NCI-H774 (cell line): ENCODE results near the gene ILF3.

ENCODE experiments used
- DNase-seq: peaks from one replicate; lab custom pipeline; 2025; lab: John Stamatoyannopoulos, UW

ILF3 gene

DNA sequence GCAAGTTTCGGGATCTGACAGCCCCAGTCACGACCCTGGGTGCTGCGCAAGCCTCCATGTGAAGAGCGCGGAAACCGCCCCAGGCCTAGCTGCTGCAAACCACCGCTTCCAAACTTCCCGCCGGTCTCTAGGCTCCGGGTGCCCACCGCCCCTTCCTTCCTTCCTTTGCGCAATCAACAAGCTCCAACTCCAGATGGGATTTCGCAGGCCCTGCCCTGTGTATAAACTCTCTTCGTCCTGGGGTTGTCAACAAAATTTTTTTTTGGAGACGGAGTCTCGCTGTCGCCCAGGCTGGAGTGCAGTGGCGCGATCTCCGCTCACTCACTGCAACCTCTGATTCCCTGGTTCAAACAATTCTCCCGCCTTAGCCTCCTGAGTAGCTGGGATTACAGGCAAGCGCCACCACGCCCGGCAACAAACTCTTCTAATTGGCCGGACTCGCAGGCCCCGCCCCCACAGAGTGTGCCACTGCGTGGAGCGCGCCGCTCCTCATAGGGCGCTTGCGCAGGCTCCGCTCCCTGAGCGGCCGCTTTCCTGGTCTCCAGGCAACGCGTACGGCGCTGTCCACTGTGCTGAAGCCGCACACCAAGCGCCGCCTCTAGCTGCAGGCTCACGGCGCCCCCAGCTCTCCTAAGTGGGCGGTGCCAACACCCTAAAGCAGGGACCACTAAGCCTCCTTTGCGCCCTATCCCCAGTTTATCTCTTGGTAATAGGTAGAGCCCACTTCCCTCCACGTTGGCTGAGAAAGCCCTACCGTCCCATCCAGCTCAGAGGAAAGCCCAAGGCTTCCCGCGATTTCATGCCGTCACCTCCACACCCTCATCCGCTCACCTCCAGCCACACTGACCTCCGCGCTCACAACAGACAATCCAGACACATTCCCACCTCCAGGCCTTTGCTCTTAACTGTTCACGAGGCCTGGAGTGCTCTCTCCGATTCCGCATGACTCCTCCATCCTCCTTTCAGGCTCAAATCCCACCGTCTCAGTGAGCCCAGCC, 41.6 kb downstream of the ILF3 start:
- DNase-seq = peak; percentile 92

DNA sequence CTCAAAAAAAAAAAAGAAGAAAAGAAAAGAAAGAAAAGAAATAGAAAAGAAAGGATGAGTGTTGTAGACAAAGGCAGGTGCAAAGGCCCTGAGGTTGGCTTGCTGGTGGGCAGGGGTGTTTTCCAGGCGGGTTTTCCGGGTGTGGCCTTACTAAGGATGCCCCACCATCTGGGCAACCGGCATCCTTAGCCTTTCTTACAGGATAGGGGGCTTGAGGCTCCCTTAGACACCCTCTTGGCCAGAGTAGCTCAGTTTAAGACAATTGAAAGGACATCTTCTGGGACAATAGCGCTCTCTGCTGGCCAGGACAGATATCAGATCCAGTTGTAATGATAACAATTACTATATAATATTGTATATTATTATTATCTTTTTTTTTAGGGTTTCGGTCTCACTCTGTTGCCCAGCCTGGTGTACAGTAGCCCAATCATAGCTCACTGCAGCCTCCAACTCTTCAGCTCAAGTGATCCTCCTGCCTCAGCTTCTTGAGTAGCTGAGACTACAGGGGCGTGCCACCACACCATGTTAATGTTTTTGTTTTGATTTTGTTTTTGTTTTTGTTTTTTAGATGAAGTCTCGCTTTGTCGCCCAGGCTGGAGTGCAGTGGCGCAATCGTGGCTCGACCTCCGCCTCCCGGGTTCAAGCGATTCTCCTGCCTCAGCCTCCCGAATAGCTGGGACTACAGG, 45.6 kb downstream of the ILF3 start:
- peak; percentile 45 for DNase-seq

DNA sequence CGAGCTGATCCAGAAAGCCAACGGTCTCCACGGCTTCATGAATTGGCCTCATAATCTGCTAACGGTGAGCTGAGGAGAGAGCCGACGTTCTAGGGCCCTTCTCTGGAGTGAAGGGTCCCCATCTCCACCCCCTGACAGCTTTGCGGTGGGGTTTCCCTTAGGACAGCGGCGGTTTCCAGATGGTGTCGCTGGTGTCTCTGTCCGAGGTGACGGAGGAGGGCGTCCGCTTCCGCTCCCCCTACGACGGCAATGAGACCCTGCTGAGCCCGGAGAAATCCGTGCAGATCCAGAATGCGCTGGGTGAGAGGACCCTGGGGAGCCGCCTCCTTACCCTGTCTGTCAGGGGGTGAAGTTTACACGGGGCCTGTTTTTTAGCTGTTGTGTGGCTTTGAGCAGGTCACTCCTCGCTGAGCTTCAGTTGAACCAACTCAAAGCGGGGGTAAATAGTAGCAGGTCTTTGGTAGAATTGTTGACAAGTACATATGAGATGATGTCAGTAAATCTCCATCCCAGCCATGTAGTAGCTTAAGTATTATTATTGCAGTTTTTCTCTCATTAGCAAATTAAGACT, 47.9 kb downstream of the ILF3 start:
- DNase-seq = no peak

DNA sequence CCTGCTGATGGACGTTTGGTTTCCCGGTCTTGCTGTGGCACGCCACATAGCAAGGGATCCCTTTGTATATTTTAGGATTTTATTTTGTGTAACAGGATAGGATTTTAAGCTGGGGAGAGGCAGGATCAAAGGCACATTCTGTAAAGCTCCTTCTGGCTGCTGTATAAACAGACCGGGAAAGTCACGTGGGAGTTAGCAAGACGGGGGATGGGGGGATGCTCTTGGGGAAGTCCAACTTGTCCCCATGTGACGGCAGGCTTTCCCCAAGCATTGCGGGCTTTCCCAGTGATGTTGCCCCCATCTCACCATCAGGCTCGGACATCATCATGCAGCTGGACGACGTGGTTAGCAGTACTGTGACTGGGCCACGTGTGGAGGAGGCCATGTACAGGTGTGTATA, 52.8 kb downstream of the ILF3 start:
- DNase-seq = no peak

DNA sequence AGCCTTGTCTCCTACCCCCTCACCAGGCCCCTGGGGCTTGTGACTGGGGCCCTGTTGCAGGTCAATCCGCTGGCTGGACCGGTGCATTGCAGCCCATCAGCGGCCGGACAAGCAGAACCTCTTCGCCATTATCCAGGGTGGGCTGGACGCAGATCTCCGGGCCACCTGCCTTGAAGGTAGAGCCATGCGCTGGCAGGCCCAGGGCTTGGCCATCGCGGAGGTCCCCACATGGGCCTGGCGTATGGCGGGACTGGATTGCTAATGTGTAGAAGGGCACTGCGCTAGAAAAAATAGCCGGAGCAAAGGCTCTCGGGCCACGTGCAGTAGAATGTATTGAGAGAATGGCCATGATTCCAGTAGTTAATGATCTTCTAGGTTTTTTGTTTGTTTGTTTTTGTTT, 53.3 kb downstream of the ILF3 start:
- DNase-seq = no peak

DNA sequence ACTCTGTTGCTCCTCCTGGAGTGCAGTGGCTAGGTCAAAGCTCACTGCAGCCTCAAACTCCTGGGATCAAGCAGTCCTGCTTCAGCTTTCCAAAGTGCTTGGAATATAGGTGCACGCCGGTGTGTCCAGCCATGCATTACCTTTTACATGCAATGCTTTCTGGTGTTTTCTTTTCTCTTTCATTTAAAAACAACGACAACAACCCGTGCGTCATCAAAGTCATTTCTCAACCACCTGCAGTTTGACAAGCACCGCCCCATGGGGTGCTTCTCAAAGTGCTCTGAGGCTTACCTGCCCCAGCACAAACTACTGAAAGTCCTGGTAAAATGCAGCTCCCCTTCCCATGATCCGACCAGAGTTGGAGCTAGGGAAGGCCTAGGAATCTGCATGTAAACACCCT, 54.1 kb downstream of the ILF3 start:
- no peak for DNase-seq

DNA sequence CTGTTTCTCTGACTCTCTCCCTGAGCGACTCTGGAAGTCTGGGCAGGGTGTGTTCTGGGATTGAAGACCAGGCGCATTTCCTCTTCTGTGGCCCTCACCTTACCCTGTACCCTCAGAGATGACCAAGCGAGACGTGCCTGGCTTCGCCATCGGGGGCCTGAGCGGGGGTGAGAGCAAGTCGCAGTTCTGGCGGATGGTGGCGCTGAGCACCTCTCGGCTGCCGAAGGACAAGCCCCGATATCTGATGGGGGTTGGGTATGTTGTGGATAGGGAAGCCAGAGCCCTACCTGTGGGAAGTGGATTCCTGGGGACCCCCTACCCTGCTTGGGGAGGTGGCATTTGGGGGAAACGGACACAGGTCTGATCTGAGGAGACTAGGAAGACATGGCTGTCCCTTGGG, 57.9 kb downstream of the ILF3 start:
- no peak for DNase-seq

DNA sequence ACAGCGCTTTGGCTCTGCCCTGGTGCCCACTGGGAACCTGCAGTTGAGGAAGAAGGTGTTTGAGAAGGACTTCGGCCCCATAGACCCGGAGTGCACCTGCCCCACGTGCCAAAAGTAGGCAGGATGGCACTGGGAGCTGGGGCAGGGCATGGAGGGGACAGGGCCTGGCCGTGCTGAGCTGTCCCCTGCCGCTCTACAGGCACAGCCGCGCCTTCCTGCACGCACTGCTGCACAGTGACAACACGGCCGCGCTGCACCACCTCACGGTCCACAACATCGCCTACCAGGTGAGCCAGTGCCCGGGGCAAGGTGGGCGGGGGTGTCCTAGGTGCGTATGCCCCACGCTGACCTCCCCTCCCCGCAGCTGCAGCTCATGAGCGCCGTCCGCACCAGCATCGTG, 58.6 kb downstream of the ILF3 start:
- no peak for DNase-seq

DNA sequence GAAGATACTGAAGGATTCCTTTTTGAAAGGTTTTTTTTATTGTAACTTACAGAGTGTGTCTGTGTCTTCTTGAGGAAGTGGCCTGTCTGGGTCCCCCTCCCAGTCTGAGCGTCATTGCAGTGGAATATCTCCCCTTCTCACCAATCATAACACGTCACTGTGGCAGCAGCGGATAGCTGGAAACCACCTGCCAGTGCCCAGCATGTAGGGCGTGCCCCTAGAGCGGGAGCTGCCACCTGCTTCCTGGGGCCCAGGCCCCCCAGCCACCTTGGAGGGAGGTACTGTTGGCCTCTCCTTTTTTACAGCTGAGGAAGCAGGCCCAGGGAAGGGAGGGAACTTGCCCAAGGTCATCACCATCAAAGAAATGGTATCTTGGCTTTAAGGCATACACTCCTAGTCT, 59.2 kb downstream of the ILF3 start:
- DNase-seq = no peak

DNA sequence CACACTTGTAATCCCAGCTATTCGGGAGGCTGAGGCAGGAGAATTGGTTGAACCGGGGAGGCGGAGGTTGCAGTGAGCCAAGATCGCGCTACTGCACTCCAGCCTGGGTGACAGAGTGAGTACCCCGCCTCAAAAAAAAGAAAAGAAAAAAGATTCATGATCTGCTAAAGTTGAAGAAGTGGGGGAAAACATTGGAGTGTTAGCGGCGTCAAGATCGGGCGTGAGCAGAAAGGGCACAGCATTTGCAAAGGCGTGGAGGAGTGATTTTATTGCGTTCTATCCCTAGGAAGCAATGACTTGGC, 62.9 kb downstream of the ILF3 start:
- DNase-seq = no peak

DNA sequence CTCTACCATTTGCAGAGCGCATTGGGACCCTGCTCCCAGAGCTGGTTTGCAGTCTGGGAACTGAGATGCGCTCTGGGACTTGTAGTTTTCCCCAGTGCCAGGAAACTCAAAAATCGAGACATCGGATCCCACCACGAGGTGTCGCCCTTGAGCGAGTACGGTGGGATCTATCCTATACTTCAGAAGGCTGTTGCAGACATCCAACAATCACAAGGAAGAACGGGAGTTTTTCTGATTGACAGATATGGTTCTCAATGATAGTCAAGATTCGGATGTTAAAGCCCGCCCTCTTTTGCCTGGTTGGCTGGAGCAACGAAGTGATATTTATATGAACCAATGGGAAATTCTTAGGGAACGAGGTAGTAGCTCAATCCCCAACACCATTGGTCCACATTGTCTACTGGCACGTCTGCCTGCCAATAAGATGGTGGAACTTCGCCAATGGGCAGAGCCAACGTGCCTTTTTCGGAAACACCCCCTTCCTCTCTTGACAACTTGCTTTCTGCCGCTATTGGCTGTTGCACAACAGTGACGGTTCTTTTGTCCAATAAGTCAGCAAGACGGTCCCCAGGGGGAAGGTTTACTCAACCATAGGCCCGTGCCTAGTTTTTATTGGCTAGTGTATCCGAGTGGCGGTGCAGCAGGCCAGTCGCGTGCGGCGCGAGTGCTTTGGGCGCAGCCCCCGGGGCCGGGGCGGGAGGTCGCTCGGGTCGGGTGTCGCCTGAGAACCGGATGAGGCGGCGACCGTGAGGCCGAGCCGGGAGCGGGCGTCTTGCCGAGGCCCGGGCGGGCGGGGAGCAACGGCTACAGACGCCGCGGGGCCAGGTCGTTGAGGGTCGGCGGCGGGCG, 63.4 kb downstream of the ILF3 start, which contains the start of gene DNM2:
DNM2 (plus strand) TSS at position 724 of the 849 bp plus-strand sequence. CDS start 164 bp downstream, outside the sequence.
- DNase-seq = peak; percentile 100

DNA sequence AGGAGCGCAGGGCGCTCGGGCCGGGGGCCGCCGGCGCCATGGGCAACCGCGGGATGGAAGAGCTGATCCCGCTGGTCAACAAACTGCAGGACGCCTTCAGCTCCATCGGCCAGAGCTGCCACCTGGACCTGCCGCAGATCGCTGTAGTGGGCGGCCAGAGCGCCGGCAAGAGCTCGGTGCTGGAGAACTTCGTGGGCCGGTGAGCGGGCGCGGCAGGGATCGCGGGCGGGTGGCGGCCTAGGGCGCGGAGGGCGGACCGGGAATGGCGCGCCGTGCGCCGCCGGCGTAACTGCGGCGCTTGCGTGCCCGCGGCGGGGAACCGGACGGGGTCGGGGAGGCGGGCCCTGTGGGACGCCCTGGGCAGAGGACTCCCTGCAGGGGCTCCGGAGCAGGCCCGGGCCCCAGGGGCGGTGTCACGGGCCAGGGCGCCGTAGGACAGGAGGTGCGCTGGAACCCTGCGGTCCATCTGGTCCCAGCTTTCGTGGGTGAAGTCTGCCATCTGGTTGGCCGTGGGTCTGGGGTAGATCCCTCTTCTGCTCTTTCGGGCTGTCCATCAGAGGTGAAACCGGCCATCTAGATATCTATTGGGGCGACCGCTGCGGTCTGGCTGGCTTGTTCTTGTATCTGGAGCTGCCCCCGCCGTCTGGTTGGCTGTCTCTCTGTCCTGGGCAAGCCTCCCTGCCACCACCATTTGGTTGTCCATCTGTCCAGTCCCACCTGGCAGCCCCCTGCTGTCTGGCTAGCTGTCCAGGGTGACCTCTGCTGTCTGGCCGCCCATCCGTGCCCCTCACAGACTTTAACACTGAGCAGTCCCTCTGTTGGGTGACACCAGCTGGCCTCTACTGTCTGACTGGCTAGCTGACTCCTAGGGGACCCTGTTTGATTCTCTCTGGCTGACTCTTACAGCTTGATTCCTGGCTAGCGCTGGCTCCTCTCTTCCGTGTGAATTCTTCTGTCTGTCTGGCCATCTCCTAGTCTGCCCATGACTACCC, 64.4 kb downstream of the ILF3 start:
- no peak for DNase-seq

DNA sequence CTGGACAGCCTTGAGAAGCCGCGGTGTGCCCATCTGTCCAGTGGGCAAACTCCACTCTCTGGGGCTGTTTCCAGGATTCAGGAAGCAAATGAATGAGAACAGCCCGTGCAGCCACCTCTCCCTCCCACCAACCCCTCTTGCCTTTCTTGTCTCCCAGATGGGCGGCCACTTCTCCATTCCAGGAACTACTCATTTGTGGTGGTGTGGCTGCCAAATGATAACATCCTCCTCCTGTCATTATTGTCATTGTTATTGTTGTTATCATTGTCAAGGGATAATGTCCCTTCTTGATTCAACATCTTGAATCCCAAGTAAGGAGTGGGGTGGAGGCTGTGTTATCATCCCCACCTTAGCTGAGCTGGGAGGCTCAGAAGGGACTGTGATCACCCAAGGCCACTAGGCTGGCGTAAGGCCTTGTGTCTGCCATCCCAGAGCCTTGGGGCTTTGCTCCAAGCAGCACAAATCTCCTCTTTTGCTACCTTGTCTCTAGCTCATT, 65.4 kb downstream of the ILF3 start:
- DNase-seq = no peak

DNA sequence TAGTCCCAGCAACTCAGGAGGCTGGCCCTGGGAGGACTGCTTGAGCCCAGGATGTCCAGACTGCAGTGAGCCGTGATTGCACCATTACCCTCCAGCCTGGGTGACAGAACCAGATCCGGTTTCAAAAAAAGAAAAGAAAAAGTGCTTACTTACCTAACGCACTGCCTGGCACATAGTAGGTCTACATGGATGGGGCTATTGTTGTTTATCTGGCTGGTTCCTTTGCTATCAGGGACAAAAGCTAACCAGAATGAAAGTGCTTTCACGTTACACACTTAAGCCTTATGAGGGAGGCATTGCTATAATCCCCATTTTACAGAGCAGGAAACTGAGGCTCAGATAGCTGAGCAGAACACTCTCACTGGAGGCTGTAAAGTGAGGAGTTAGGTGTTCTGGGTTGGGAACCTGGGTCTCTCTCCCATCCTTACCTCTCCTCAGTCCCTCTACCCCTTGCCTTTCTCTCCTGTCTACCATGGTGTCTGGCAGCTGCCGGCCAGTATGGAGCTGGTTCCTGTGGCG, 66.5 kb downstream of the ILF3 start:
- DNase-seq = no peak

DNA sequence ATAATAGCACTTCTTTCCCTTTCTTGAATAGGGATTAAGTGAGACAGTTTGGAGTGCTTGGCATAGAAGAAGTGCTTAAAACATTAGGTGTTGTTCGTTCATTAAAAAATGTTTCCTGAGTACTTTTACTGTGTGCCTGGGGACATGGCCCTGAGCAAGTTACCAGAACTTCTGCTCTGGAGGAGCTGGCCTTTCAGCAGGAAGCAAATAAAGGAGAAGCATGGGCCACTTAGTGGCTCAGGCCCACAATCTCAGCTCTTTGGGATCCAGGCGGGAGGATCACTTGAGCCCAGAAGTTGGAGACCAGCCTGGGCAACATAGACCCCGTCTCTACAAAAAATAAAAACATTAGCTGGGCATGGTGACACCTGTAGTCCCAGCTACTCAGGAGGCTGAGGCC, 69.4 kb downstream of the ILF3 start:
- DNase-seq = no peak

DNA sequence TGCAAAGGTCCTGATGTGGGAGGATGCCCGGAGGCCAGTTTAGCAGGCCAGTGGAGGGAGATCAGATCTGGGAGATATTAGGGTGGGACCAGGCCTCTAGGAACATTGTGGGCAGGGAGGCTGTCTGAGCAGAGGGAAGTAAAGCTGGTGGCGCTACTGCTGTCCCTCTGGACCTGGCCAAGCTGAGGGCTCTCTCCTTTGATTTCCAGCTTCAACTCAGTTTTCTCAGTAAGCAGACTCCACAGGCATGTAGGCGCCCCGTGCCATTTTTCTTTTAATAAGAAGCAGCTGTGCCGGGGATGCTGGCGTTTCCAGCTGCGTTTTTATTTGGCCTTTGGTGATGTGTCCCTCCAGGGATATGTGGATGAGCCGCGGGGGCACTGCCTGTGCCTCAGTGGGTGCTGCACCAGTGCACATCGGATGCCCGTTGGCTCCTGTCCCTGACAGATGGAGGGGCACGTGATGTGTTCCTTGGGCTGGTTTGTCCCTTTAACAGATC, 70.5 kb downstream of the ILF3 start:
- no peak for DNase-seq

DNA sequence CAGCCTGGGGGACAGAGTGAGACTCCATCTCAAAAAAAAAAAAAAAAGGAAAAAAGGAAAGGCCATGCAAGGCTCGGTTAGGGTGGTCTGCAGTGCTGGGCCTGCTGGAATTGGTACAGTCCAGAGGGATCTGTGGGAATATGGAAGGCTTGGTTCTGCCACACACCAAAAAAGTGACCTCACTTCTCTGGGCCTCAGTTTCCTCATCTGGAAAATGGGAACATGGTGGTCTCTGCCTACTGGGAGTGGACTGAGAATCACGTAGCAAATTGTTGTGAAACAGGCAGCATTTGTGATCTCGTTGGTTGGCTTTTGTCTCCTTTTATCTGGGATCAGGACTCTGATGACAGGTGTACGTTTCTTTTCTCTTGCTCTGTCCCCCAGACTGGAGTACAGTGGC, 71.3 kb downstream of the ILF3 start:
- no peak for DNase-seq

DNA sequence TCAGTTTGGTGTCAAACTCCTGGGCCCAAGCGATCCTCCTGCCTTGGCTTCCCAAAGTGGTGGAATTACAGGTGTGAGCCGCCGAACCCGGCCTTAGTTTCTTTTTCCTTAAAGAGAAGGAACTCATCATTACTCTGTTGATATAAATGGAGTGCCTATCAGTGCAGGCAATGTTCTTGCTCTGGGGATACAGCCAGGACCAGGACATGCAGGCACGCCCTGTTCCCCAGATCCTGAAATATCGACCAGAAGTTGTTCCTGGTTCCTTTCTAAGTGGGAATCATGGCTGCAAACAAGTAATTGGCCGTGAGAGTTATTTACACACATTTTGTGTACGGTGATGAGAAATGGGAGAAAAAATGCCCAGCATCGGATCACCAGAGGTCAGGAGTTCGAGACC, 72.1 kb downstream of the ILF3 start:
- no peak for DNase-seq

DNA sequence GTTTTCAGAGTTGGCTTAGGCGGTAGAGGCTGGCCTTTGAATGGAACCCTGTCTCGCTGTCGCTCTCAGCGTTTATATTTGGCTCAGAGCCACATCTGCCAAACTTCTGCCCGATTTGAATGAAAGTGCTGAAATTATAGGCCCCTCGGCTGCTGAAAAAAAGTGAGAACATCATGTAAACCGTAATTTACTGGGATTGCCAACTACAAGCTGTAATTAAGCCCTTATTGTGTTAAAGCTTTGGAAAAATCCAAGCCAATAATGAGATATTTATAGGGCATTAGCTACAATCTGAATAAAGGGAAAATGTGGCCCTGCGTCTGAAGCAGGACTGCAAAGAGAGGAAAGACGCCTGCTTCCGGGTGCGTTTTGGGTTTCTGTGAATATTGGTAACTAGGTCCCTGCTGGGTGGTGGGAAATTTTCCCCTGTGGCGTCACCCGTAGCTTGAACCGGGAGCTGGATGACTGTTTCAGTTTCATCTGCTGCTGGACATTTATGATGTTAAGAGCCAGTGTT, 73.6 kb downstream of the ILF3 start:
- DNase-seq = no peak

DNA sequence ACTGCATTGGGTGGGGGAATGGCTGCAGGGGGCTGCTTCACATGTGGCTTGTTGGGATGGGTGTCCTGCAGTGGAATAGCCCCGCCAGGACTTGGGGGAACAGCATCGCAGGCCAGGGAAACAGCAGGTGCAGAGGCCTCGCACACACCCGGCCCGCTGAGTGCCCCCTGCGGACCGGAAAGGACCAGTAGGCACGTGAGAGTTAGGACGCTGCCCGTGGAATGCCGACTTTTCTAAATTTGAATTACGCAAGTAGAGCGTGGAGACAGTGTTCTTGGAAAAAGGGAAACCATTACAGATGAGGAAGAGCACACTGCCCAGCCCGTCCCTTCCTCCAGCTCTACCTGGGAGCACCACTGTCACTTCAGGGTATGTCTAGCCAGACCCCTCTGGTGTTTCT, 75.3 kb downstream of the ILF3 start:
- no peak for DNase-seq
